OCI-M2 (cell line): Measurements from ENCODE around the gene ZNF837.
A peak's percentile ranks its signal among the peaks of the same experiment; 100 is the strongest.
"Not testable (repeated sequence)": the region's sequence is repeated elsewhere in the genome, so short reads cannot be mapped to it uniquely, and the experiment has no call there.

Source experiments
- DNase-seq: peaks from one replicate; lab custom pipeline; 2025; ENCODE audit not compliant: unreplicated experiment; lab: John Stamatoyannopoulos, UW

The ZNF837 gene

GRCh38 chr19:58351990-58352755 is 28.7 kb downstream of the ZNF837 start:
- DNase-seq = no peak

- DNase-seq = no peak
Observed at GRCh38 chr19:58351558-58351878, 29.3 kb downstream of the ZNF837 start.

GRCh38 chr19:58350871-58351557 is 29.8 kb downstream of the ZNF837 start:
- no peak for DNase-seq

- DNase-seq = no peak
Observed at GRCh38 chr19:58350001-58350861, 30.6 kb downstream of the ZNF837 start.

- no peak for DNase-seq
Observed at GRCh38 chr19:58349590-58349989, 31.2 kb downstream of the ZNF837 start.

GRCh38 chr19:58348080-58348479 is 32.8 kb downstream of the ZNF837 start:
- DNase-seq = not testable (repeated sequence)

- peak; percentile 74 for DNase-seq
Observed at GRCh38 chr19:58346961-58347929, 33.6 kb downstream of the ZNF837 start.

GRCh38 chr19:58345558-58345957 is 35.3 kb downstream of the ZNF837 start:
- DNase-seq = no peak

GRCh38 chr19:58338825-58339558 is 41.8 kb downstream of the ZNF837 start:
- no peak for DNase-seq

- DNase-seq = no peak
Observed at GRCh38 chr19:58338336-58338735, 42.5 kb downstream of the ZNF837 start.

GRCh38 chr19:58336820-58337219 is 44.0 kb downstream of the ZNF837 start:
- DNase-seq = no peak

- DNase-seq = no peak
Observed at GRCh38 chr19:58336216-58336615, 44.6 kb downstream of the ZNF837 start.

GRCh38 chr19:58335630-58336029 is 45.2 kb downstream of the ZNF837 start:
- DNase-seq = no peak

- no peak for DNase-seq
Observed at GRCh38 chr19:58334691-58335249, 46.1 kb downstream of the ZNF837 start.

- no peak for DNase-seq
Observed at GRCh38 chr19:58332697-58333096, 48.1 kb downstream of the ZNF837 start.

GRCh38 chr19:58330458-58330857 is 50.4 kb downstream of the ZNF837 start:
- DNase-seq = no peak

GRCh38 chr19:58328999-58329398 is 51.8 kb downstream of the ZNF837 start:
- peak; percentile 36 for DNase-seq

GRCh38 chr19:58326914-58327726 is 53.7 kb downstream of the ZNF837 start, which contains the start of gene ZSCAN22:
Gene ZSCAN22 (plus strand): TSS chr19:58326994. CDS start chr19:58334803, 7,809 bp downstream.
- DNase-seq = peak; percentile 98

- no peak for DNase-seq
Observed at GRCh38 chr19:58326501-58326913, 54.3 kb downstream of the ZNF837 start.
